ENCODE data around the gene FNDC3B.

FNDC3B gene

GRCh38 chr3:172198428-172198827 is 159.1 kb downstream of the FNDC3B start:
- DNase-seq (ENCODE audit: insufficient read length, low spot score) (no peak), FAIRE-seq (no peak)
- no peak for TF ChIP-seq CTCF (IDR thresholded peaks at IDR 0.05; ENCODE audit: insufficient read depth, missing control alignments)

DNA sequence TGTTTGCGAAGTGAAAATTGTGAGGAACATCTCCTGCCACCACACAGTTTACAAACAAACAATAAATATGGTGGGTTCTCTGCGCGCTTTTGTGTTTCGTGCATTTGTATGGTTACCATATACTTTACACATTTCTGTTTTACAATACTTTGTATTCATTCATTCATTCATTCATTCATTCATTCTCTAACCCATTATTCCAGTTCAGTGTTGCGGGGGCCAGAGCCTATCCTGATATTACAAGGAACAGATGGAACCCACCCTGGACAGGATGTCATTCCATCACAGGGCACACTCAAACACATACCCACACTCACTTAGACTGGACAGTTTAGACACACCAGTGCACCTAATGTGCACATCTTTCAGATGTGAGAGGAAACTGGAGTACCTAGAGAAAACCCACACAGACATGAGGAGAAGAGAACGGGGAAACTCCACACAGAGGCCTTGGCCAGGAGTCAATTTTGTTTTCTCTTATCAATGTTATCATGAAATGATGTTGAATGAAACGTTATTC is 160.5 kb downstream of the FNDC3B start:
- no peak for DNase-seq (ENCODE audit: insufficient read length, low spot score)
- TF ChIP-seq CTCF (IDR thresholded peaks at IDR 0.05; ENCODE audit: insufficient read depth, missing control alignments): no peak
- no peak for FAIRE-seq

DNA sequence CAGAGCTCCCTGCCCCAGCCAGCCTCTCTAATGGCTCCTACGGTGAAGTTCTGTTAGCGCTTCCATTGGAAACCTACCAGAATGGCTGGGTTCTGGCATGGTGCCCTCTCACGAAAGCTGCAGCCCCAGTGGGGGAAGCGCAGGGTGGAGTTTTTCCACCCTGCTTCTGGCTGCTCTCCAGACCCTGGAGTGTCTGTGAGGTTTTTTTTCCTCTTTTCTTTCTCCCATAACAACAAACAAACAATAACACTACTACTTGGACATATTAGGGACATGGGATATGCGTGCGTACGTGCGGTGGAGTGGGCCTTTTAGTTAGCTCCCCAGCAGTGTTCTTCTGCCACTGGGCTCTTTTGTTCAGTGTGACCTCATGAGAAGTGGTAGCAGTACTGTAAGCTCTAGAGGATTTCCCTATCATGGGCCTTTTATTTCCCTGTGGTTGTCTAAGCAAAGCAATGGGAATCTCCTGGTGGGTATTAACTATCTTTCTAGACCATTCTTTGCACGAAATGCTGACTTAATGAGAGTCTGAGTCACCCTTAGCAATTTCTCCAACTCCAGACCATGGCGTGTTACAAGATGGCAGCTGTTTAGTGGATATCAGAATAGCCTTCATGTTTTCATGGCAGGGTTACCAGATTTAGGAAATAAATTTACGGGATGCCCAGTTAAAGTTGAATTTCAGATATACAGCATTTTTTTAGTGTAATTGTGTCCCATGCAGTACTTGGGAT is 161.9 kb downstream of the FNDC3B start:
- FAIRE-seq (no peak), DNase-seq (ENCODE audit: insufficient read length, low spot score) (no peak)
- no peak for TF ChIP-seq CTCF (IDR thresholded peaks at IDR 0.05; ENCODE audit: insufficient read depth, missing control alignments)

DNA sequence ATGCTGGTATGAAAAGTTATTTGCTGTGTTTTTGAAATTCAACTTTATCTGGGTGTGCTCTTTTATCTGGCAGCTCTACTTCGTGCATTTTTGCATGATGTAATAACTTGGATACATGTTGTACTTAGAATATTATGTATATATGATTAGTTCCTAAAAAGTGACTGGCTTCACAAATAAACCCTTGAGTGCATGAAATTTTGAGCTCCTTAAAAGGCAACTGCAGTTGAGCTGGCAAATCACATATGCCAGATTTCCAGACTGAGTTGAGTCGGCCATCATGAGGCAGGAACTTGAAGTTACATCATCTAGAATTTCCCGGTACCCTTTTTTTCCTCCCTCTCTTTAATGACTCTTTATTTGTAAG is 162.5 kb downstream of the FNDC3B start:
- DNase-seq (ENCODE audit: insufficient read length, low spot score) (no peak), FAIRE-seq (no peak)
- TF ChIP-seq CTCF (IDR thresholded peaks at IDR 0.05; ENCODE audit: insufficient read depth, missing control alignments): no peak

DNA sequence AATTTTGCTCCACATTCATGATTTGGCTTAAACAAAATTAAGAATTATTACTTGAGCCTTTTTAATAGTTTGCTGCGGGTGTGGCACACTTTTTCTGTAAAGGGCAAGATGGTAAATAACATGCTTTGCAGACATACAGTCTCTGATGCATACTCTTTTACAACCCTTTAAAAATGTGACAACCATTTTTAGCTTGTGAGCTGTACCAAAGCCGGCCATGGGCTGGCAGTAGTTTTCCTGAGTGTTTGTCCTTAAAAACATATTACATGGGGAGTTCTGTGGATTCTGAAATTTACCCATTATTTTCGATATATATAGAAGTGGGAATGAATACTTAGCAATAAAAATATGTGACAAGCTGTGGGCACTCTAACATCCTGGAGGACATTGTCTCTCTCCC is 163.4 kb downstream of the FNDC3B start:
- DNase-seq (ENCODE audit: insufficient read length, low spot score): no peak
- TF ChIP-seq CTCF (IDR thresholded peaks at IDR 0.05; ENCODE audit: insufficient read depth, missing control alignments): no peak
- no peak for FAIRE-seq

GRCh38 chr3:172203522-172204258 is 164.3 kb downstream of the FNDC3B start:
- no peak for TF ChIP-seq CTCF (IDR thresholded peaks at IDR 0.05; ENCODE audit: insufficient read depth, missing control alignments)
- DNase-seq (ENCODE audit: insufficient read length, low spot score): no peak
- no peak for FAIRE-seq

GRCh38 chr3:172204716-172205115 is 165.3 kb downstream of the FNDC3B start:
- FAIRE-seq (no peak), DNase-seq (ENCODE audit: insufficient read length, low spot score) (no peak)
- no peak for TF ChIP-seq CTCF (IDR thresholded peaks at IDR 0.05; ENCODE audit: insufficient read depth, missing control alignments)
